Measurements from ENCODE around the gene AOX1.
"Not testable (repeated sequence)": the region's sequence is repeated elsewhere in the genome, so short reads cannot be mapped to it uniquely, and the experiment has no call there.

AOX1 gene

GRCh38 chr2:200703127-200703925 lies 117.5 kb downstream of the AOX1 start:
- DNase-seq (ENCODE audit: low spot score), result no peak

DNA sequence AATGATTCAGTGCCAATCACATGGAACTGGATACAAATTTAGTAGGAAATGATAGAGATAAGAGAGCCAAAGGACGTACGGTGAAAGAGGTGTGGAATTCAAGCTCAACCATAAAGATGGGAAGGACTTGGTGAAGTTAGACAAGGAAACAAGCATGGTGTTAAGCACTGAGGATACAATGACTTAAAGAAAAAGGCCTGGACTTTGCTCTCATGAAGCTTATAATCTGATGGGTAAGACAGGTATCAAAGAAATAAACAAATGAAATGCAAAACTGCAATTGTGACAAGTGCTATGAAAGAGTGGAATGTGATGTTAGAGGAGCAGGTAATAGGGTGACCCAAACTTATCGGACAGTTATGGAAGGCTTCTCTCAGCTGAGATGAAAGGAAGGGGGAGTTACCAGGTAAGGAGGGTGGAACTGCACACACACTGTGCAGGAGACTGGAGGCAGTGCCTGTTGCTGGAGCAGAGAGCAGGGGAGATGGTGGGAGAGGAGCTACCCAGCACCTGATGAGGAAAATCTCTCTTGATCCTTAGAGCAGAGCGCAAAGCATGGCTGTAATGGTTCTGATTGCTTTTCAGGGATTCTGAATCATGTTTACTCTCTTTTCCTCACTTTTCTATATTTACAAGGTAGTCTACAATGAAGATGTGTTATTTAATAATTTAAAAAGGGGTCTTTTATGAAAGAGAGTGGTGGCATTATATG lies 118.3 kb downstream of the AOX1 start:
- no peak for DNase-seq (ENCODE audit: low spot score)

DNA sequence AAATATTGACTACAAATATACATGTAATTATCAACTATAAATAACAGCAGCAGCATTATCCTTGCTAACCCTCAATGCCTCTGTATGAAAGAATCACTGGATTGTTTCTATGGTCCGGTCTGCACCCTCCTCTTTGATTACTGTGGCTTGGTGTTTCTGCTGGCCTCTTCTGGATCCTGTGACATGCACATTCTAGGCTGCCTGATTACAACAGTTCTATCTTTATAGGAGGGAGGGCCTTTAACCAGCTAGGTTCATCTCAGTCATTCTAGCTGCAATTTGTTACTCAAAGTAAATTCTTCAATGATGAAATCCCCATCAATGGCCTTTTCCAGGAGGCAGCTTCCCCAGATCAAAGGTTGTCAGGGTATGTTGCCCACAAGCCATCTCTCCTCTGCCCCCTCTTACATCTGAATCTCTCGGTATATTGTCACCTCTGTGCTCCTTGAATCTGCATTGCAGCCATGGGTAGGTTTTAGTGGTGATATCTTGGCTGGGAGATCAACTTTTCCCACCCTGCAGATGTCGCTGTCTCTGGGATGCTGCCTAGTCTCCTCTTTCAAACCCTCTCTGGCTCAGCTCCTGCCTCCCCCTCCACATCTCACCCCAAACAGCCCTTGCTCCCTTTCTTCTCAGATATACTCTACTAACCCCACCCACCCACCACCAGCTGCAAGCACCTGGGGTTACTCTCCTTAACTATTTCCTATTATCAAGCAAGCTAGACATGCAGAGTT lies 119.7 kb downstream of the AOX1 start:
- DNase-seq (ENCODE audit: low spot score), result no peak

DNA sequence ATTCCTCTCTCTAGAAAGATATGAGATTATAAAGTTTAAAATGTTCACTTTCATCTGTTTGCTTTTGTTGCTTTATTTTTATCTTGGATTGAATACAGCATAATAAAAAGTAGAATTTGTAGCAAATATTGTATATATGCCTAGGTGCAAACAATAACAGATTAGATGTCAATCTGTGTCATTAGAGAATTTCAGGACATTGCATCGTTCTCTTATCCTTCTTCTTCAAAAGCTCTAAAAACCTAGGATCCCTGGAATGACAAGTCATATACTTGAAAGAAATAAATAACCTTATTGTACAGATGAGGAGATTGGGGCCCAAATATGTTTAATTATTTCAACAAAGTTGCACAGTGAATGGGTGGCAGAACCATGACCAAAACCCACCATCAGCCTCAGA lies 123.1 kb downstream of the AOX1 start:
- no peak for DNase-seq (ENCODE audit: low spot score)

DNA sequence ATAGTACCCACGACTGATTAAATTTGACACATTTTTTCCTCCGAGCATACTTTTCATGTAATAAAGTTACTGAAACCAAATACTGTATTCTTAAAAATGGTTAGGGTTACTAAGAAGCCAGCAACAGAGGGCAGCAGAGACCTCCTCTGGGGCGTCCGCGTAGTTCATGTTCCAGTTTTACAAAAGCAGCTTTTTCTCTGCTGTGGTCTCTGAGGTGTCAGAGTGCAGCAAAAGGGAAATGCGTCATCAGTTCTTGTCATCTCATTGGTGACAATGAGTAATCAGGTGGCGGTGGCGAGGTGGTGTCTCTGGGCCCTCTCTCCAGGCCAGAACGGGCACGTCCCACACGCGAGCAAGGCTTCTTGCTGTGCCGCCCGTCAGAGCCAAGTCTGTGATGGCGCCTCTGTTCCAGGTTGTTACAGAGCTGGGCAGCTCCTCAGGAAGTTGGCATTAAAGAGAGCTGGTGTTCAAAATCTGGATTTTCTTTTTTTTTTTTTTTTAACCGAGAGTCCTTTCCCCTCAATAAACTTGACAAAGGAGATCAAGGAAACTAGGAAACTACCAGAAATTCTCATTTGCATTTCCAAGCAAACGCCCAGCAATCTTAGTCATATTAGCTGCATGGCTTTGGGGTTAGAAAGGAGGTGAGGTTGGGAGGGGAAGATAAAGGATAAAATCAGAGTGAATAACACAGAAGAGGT lies 127.3 kb downstream of the AOX1 start:
- peak; percentile 89 for DNase-seq (ENCODE audit: low spot score)

- DNase-seq (ENCODE audit: low spot score), result no peak
Measured at GRCh38 chr2:200713704-200714064, 127.9 kb downstream of the AOX1 start.

GRCh38 chr2:200715014-200715413 lies 129.2 kb downstream of the AOX1 start:
- DNase-seq (ENCODE audit: low spot score), result not testable (repeated sequence)

GRCh38 chr2:200716386-200716785 lies 130.6 kb downstream of the AOX1 start:
- no peak for DNase-seq (ENCODE audit: low spot score)
